Kidney (tissue), 14 donors: ENCODE measurements around the gene SETDB2. TPM values are rescaled to one million over a fixed set of nuclear protein-coding genes. Genes with fewer than 3 reads are reported as not detected.

Source experiments
- DNase-seq, 5 donors: peaks; one replicate each; pipeline ENCODE4 v3.0.0-alpha.2; 2013 to 2020
- FAIRE-seq: peaks from 2 replicates; lab custom pipeline; 2012; peaks lifted over from hg19 to GRCh38; lab: Jason Lieb, UNC
- H3K27ac ChIP-seq, 2 donors: one replicate each; pipeline ENCODE4 v1.7.0; 2013; ENCODE audit warnings: low read depth in 2 of 2, low read length in 2 of 2, inconsistent platforms in 1 of 2
- H3K27me3 ChIP-seq: one replicate; pipeline ENCODE4 v1.7.1; 2013; ENCODE audit warnings: low read length, inconsistent platforms; ENCODE audit not compliant: control insufficient read depth, insufficient read depth
- H3K36me3 ChIP-seq, 3 donors: one replicate each; pipeline versions ENCODE4 v1.7.0 to v1.7.1; 2013; ENCODE audit warnings: low read length in 3 of 3, control low read depth in 1 of 3, inconsistent platforms in 1 of 3; ENCODE audit not compliant: insufficient read depth in 3 of 3, control insufficient read depth in 2 of 3
- H3K4me1 ChIP-seq, 3 donors: one replicate each; pipeline versions ENCODE4 v1.7.0 to v1.7.1; 2013; ENCODE audit warnings: low read length in 3 of 3, inconsistent platforms in 1 of 3, low read depth in 1 of 3; ENCODE audit not compliant: control insufficient read depth in 2 of 3, insufficient read depth in 2 of 3
- H3K4me3 ChIP-seq, 3 donors: one replicate each; pipeline versions ENCODE4 v1.7.0 to v1.8.1; 2013; ENCODE audit warnings: low read length in 3 of 3, control low read depth in 1 of 3, inconsistent platforms in 1 of 3
- H3K9ac ChIP-seq, 3 donors: one replicate each; pipeline versions ENCODE4 v1.7.0 to v1.7.1; 2013; ENCODE audit warnings: low read length in 3 of 3, control low read depth in 1 of 3, inconsistent platforms in 1 of 3
- H3K9me3 ChIP-seq, 3 donors: one replicate each; pipeline versions ENCODE4 v1.7.0 to v1.7.1; 2013; ENCODE audit warnings: low read length in 3 of 3, control low read depth in 1 of 3, inconsistent platforms in 1 of 3; ENCODE audit not compliant: control insufficient read depth in 2 of 3, insufficient read depth in 1 of 3
- CTCF ChIP-seq: IDR thresholded peaks from 3 replicates; pipeline ENCODE4 v1.5.1; 2012; ENCODE audit warnings: mild to moderate bottlenecking, moderate library complexity, borderline replicate concordance; ENCODE audit not compliant: insufficient read depth; ENCODE audit errors: extremely low read depth
- intact Hi-C: fragments of 100-400 bp; cut with DNase I; formaldehyde crosslinking; loops from one replicate; pipeline ENCODE4 v1.11.1; 2022
- polyA plus RNA-seq: library from polyadenylated mRNA; stranded (reverse); fragments of 350-450 nt; fragmentation: Illumina TruSeq; extraction: RNeasy Lipid Tissue Mini Kit (QIAGEN cat#74804); gene quantifications from one replicate; pipeline ENCODE4 v1.2.3, GENCODE V29; 2014; ENCODE audit warnings: low read depth, low replicate concordance; ENCODE audit not compliant: insufficient read depth
- total RNA-seq: library from RNA; stranded (reverse); fragmentation: NEBNext Ultra II Directional; extraction: Animal tissue kit (Norgen Biotek cat#: 25700); gene quantifications from one replicate; pipeline ENCODE4 v1.2.1, GENCODE V29; 2021
- donor health status: control.
- donor health status: control.
- donor health status: control.
- donor health status: control.
- donor health status: control.
- donor health status: DM: yes; HTN: yes; CAD: no.
- donor health status: Normal renal cell carcinoma (clear cell type).

SETDB2 gene
- total and polyA plus RNA-seq, 2 donors from 2014 or later = 5.7 to 15.1 TPM

- Histone ChIP-seq H3K9ac (no peak overlapping the region), H3K36me3 (peaks cover 5 to 31% (median 9%) of the 10 kb centered on the region in 3 donors)
Measured at GRCh38 chr13:49476529-49476928, 32.5 kb downstream of the SETDB2 start.

GRCh38 chr13:49481788-49482187 is 37.7 kb downstream of the SETDB2 start:
- DNase-seq (no peak), FAIRE-seq (no peak)
- Histone ChIP-seq H3K9ac (no peak overlapping the region), H3K4me3 (no peak overlapping the region), H3K9me3 (no peaks in the 10 kb centered on the region), H3K27ac (no peak overlapping the region), H3K36me3 (peaks cover 0 to 25% (median 9%) of the 10 kb centered on the region in 3 donors), H3K27me3 (no peaks in the 10 kb centered on the region), H3K4me1 (no peaks in the 10 kb centered on the region)
- TF ChIP-seq CTCF = no peak
- intact Hi-C loops = no loop called here

More at GRCh38 chr13:49476529-49476928, 32.5 kb downstream of the SETDB2 start:
- Histone ChIP-seq H3K27me3 (no peaks in the 10 kb centered on the region), H3K4me3 (no peak overlapping the region), H3K4me1 (no peaks in the 10 kb centered on the region), H3K27ac (no peak overlapping the region), H3K9me3 (no peaks in the 10 kb centered on the region)
- DNase-seq (no peak), FAIRE-seq (no peak)
- intact Hi-C loops = no loop called here
- no peak for TF ChIP-seq CTCF

GRCh38 chr13:49488563-49488962 is 44.5 kb downstream of the SETDB2 start:
- no peaks in the 10 kb centered on the region for H3K4me1 ChIP-seq
- no peak for TF ChIP-seq CTCF
- H3K27me3 ChIP-seq = no peaks in the 10 kb centered on the region
- no peak overlapping the region for H3K27ac ChIP-seq
- H3K36me3 ChIP-seq = peaks cover 0 to 2% (median 0%) of the 10 kb centered on the region in 3 donors
- no peak for DNase-seq
- FAIRE-seq = no peak
- H3K9me3 ChIP-seq = no peaks in the 10 kb centered on the region
- H3K4me3 ChIP-seq = no peak overlapping the region
- H3K9ac ChIP-seq = no peak overlapping the region
- intact Hi-C loops = no loop called here

- no peaks in the 10 kb centered on the region for H3K9me3 ChIP-seq
- no peaks in the 10 kb centered on the region for H3K36me3 ChIP-seq
- no peaks in the 10 kb centered on the region for H3K27me3 ChIP-seq
- no peak overlapping the region for H3K27ac ChIP-seq
- TF ChIP-seq CTCF = peak; percentile 7
- H3K4me3 ChIP-seq = peak overlapping the region in 2 of 3 donors; percentile 39 to 76
- FAIRE-seq = no peak
- intact Hi-C loops = no loop called here
- H3K4me1 ChIP-seq = peaks cover 0 to 4% (median 0%) of the 10 kb centered on the region in 3 donors
- H3K9ac ChIP-seq = peak overlapping the region in 1 of 3 donors; percentile 56
- DNase-seq = no peak
Measured at GRCh38 chr13:49494645-49495044, 50.6 kb downstream of the SETDB2 start.
